Endothelial cell of umbilical vein (primary cell): Measurements from ENCODE around the gene PUS1.

Experiments
- FOS ChIP-seq: IDR thresholded peaks from 2 replicates; pipeline ENCODE4 v1.6.1; 2011; ENCODE audit warnings: mild to moderate bottlenecking, low read length, moderate library complexity, borderline replicate concordance; ENCODE audit not compliant: insufficient read depth
- POLR2A ChIP-seq: IDR thresholded peaks from 2 replicates; pipeline ENCODE4 v1.6.1; 2012; ENCODE audit warnings: low read depth, mild to moderate bottlenecking, control low read depth, low read length

- TF ChIP-seq POLR2A (no peak), FOS (no peak)
These were observed 881 bp upstream of the PUS1 start for GRCh38 chr12:131928080-131928710.
